Suprapubic skin (tissue), 3 donors: ENCODE measurements around the gene SMIM1.

Experiments used
- POLR2A ChIP-seq, 2 donors: fragments of 450-650 bp; IDR thresholded peaks; one replicate each; pipeline ENCODE4 v1.6.1; 2017; ENCODE audit warnings: antibody characterized with exemption in 2 of 2, mild to moderate bottlenecking in 2 of 2, moderate library complexity in 2 of 2
- TF ChIP-seq, protein P1 (sequence below), 2 donors: fragments of 200-600 bp in 1 of 2; fragments of 450-650 bp in 1 of 2; sonication (generic) in 1 of 2; IDR thresholded peaks; one replicate each; pipeline ENCODE4 v1.5.1; 2016 to 2019; ENCODE audit warnings: antibody characterized with exemption in 2 of 2, mild to moderate bottlenecking in 1 of 2, moderate library complexity in 1 of 2

DNA sequence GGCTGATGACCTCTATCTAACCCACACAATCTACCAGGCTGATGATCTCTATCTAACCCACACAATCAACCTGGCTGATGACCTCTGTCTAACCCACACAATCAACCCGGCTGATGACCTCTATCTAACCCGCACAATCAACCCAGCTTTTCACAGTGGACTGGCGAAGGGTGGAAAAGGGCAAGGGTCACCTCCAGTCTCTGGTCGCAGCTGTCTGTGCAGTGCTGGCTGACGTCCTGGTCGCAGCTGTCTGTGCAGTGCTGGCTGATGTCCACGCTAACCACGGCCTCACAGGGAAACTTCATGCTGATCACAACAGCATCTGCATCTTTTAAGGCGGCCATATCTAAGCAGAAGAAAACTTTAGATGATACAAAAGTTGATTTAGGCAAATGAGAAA is 32.5 kb upstream of the SMIM1 start:
- TF ChIP-seq, protein P1, sequence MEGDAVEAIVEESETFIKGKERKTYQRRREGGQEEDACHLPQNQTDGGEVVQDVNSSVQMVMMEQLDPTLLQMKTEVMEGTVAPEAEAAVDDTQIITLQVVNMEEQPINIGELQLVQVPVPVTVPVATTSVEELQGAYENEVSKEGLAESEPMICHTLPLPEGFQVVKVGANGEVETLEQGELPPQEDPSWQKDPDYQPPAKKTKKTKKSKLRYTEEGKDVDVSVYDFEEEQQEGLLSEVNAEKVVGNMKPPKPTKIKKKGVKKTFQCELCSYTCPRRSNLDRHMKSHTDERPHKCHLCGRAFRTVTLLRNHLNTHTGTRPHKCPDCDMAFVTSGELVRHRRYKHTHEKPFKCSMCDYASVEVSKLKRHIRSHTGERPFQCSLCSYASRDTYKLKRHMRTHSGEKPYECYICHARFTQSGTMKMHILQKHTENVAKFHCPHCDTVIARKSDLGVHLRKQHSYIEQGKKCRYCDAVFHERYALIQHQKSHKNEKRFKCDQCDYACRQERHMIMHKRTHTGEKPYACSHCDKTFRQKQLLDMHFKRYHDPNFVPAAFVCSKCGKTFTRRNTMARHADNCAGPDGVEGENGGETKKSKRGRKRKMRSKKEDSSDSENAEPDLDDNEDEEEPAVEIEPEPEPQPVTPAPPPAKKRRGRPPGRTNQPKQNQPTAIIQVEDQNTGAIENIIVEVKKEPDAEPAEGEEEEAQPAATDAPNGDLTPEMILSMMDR (IDR thresholded peaks at IDR 0.05), result no peak
- TF ChIP-seq POLR2A (IDR thresholded peaks at IDR 0.05), result no peak
